HepG2 (cell line): ENCODE measurements around the gene ATP2B2. TPM values are rescaled to one million over a fixed set of nuclear protein-coding genes. Genes with fewer than 3 reads are reported as not detected.

ENCODE experiments used
- ASH2L ChIP-seq: fragments of 300-600, 200-600 bp; sonication (generic); IDR thresholded peaks from 2 replicates; pipeline ENCODE4 v1.7.0; 2017; ENCODE audit warnings: low read depth, mild to moderate bottlenecking, moderate library complexity, mixed read lengths, low read length; ENCODE audit not compliant: insufficient read length
- BHLHE40 ChIP-seq: IDR thresholded peaks from 2 replicates; pipeline ENCODE4 v1.6.1; 2011; ENCODE audit warnings: low read length, improper control_type of control experiment
- MED8 ChIP-seq: sonication (generic); formaldehyde crosslinking; IDR thresholded peaks from 2 replicates; pipeline ENCODE4 v1.8.1; 2023; ENCODE audit warnings: mild to moderate bottlenecking, missing genetic modification reagents; ENCODE audit not compliant: insufficient replicate concordance
- NFATC3 ChIP-seq: sonication (generic); formaldehyde crosslinking; IDR thresholded peaks from 2 replicates; pipeline ENCODE4 v1.5.1; 2020; ENCODE audit warnings: mild to moderate bottlenecking, missing genetic modification reagents
- POLR2AphosphoS2 ChIP-seq: IDR thresholded peaks from 2 replicates; pipeline ENCODE4 v1.6.1; 2011; ENCODE audit warnings: low read depth, low read length, improper control_type of control experiment
- POLR2AphosphoS5 ChIP-seq: IDR thresholded peaks from 2 replicates; pipeline ENCODE4 v1.6.1; 2012; ENCODE audit warnings: low read depth, low read length
- SP1 ChIP-seq, 2 experiments: fragments of 450-650 bp in 1 of 2; sonication (generic) in 1 of 2; formaldehyde crosslinking in 1 of 2; IDR thresholded peaks; 2 replicates each; pipeline versions ENCODE4 v1.4.0 to v1.6.1; 2016 to 2020; ENCODE audit warnings: missing genetic modification reagents in 1 of 2
- U2AF1 ChIP-seq: fragments of 200-400 bp; formaldehyde crosslinking; optimal IDR thresholded peaks from 2 replicates; pipeline ENCODE3; 2017; ENCODE audit warnings: mild to moderate bottlenecking, low read depth, low read length
- ZNF264 ChIP-seq: sonication (generic); formaldehyde crosslinking; IDR thresholded peaks from 2 replicates; pipeline ENCODE4 v1.4.0; 2020; ENCODE audit warnings: missing genetic modification reagents
- ZNF33B ChIP-seq: sonication (generic); formaldehyde crosslinking; IDR thresholded peaks from 2 replicates; pipeline ENCODE4 v1.5.1; 2020; ENCODE audit warnings: mild to moderate bottlenecking, missing genetic modification reagents
- ZNF550 ChIP-seq: sonication (generic); formaldehyde crosslinking; IDR thresholded peaks from 2 replicates; pipeline ENCODE4 v1.4.0; 2020; ENCODE audit warnings: mild to moderate bottlenecking, missing genetic modification reagents, borderline replicate concordance
- ZNF672 ChIP-seq: sonication (generic); formaldehyde crosslinking; IDR thresholded peaks from 2 replicates; pipeline ENCODE4 v1.8.1; 2022; ENCODE audit warnings: missing genetic modification reagents
- polyA plus RNA-seq, 8 experiments: library from polyadenylated mRNA; depleted of rRNA in 3 of 8; stranded (reverse) in 7 of 8; unstranded in 1 of 8; fragments of >200 nt; fragmentation: Illumina TruSeq in 4 of 8; extraction: Trizol in 4 of 8; gene quantifications; 2 replicates each; pipeline versions ENCODE4 v1.2.1 to v1.2.3, GENCODE V29; 2011 to 2016; ENCODE audit warnings: low read depth in 4 of 8, missing spikeins in 1 of 8, mixed read lengths in 1 of 8; ENCODE audit not compliant: insufficient read depth in 1 of 8
- total RNA-seq, 5 experiments: library from RNA; depleted of rRNA; stranded (reverse); fragments of >200 nt; fragmentation: Illumina TruSeq; extraction: Trizol; gene quantifications; 2 replicates each; pipeline ENCODE4 v1.2.3, GENCODE V29; 2016; ENCODE audit warnings: low read depth in 1 of 5
- TF ChIP-seq, protein P1 (sequence below): sonication (generic); formaldehyde crosslinking; IDR thresholded peaks from 2 replicates; pipeline ENCODE4 v1.8.1; 2023; ENCODE audit warnings: mild to moderate bottlenecking, missing genetic modification reagents, borderline replicate concordance
- TF ChIP-seq, protein P2 (sequence below): IDR thresholded peaks from 2 replicates; pipeline ENCODE4 v1.6.1; 2012; ENCODE audit warnings: inconsistent platforms
- TF ChIP-seq, protein P3 (sequence below): conservative IDR thresholded peaks from 2 replicates; pipeline ENCODE4 v1.6.1; 2018; ENCODE audit warnings: missing genetic modification reagents
- TF ChIP-seq, protein P4 (sequence below): sonication (generic); formaldehyde crosslinking; conservative IDR thresholded peaks from 2 replicates; pipeline ENCODE4 v1.8.1; 2023; ENCODE audit warnings: missing genetic modification reagents
- TF ChIP-seq, protein P5 (sequence below): IDR thresholded peaks from 2 replicates; pipeline ENCODE4 v1.6.1; 2016; ENCODE audit warnings: mild to moderate bottlenecking
- TF ChIP-seq, protein P6 (sequence below): sonication (generic); formaldehyde crosslinking; IDR thresholded peaks from 2 replicates; pipeline ENCODE4 v1.5.1; 2020; ENCODE audit warnings: missing genetic modification reagents, mild to moderate bottlenecking, borderline replicate concordance
- TF ChIP-seq, protein P7 (sequence below): sonication (generic); formaldehyde crosslinking; IDR thresholded peaks from 2 replicates; pipeline ENCODE4 v1.5.1; 2020; ENCODE audit warnings: missing genetic modification reagents, mild to moderate bottlenecking, borderline replicate concordance
- TF ChIP-seq, protein P8 (sequence below): IDR thresholded peaks from 2 replicates; pipeline ENCODE4 v1.6.1; 2016; ENCODE audit warnings: missing biosample characterization, missing genetic modification reagents, low read depth

ATP2B2 gene
- total and polyA plus RNA-seq, 2 of the 13 experiments (the other 11 are each of a cell fraction or from before 2014, with no cell fraction given) = 1.5 to 2.3 TPM

DNA sequence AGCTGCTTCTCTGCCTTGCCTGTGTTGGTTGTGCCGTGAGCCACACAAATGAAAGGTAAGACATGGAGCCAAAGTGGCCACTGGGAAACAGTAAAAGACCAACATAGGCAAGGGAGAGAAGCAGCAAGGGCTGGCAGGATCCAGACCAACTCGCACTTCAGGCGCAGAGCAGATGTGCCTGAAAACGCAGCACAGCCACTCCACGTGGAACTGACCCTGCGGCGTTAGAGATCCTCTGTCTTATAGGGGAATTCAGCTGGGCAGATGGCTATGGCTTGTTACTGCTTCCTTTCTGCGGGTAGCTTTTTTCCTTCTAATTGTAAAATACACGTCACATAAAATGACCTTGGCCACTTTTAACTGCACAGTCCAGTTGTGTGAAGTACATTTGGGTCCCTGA is 202.3 kb downstream of the ATP2B2 start (continued):
- TF ChIP-seq MED8 (no peak), BHLHE40 (no peak), POLR2AphosphoS5 (no peak), ZNF33B (CRISPR knock-in tag) (no peak), NFATC3 (CRISPR knock-in tag) (no peak), ASH2L (no peak), ZNF550 (CRISPR knock-in tag) (no peak), SP1 (IDR thresholded peaks at IDR 0.05) (no peak), SP1 (CRISPR knock-in tag; IDR thresholded peaks at IDR 0.05) (no peak), POLR2AphosphoS2 (0 out of 2 replicates have a peak, but pooled peaks have one; percentile 9), ZNF672 (CRISPR knock-in tag) (no peak), U2AF1 (no peak), ZNF264 (CRISPR knock-in tag) (no peak)
- TF ChIP-seq, protein P1, sequence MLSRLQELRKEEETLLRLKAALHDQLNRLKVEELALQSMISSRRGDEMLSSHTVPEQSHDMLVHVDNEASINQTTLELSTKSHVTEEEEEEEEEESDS (CRISPR knock-in tag) = no peak
- TF ChIP-seq, protein P2, sequence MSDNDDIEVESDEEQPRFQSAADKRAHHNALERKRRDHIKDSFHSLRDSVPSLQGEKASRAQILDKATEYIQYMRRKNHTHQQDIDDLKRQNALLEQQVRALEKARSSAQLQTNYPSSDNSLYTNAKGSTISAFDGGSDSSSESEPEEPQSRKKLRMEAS = no peak
- TF ChIP-seq, protein P3, sequence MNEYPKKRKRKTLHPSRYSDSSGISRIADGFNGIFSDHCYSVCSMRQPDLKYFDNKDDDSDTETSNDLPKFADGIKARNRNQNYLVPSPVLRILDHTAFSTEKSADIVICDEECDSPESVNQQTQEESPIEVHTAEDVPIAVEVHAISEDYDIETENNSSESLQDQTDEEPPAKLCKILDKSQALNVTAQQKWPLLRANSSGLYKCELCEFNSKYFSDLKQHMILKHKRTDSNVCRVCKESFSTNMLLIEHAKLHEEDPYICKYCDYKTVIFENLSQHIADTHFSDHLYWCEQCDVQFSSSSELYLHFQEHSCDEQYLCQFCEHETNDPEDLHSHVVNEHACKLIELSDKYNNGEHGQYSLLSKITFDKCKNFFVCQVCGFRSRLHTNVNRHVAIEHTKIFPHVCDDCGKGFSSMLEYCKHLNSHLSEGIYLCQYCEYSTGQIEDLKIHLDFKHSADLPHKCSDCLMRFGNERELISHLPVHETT (CRISPR knock-in tag) = no peak
- TF ChIP-seq, protein P4, sequence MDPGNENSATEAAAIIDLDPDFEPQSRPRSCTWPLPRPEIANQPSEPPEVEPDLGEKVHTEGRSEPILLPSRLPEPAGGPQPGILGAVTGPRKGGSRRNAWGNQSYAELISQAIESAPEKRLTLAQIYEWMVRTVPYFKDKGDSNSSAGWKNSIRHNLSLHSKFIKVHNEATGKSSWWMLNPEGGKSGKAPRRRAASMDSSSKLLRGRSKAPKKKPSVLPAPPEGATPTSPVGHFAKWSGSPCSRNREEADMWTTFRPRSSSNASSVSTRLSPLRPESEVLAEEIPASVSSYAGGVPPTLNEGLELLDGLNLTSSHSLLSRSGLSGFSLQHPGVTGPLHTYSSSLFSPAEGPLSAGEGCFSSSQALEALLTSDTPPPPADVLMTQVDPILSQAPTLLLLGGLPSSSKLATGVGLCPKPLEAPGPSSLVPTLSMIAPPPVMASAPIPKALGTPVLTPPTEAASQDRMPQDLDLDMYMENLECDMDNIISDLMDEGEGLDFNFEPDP (CRISPR knock-in tag) = no peak
- TF ChIP-seq, protein P5, sequence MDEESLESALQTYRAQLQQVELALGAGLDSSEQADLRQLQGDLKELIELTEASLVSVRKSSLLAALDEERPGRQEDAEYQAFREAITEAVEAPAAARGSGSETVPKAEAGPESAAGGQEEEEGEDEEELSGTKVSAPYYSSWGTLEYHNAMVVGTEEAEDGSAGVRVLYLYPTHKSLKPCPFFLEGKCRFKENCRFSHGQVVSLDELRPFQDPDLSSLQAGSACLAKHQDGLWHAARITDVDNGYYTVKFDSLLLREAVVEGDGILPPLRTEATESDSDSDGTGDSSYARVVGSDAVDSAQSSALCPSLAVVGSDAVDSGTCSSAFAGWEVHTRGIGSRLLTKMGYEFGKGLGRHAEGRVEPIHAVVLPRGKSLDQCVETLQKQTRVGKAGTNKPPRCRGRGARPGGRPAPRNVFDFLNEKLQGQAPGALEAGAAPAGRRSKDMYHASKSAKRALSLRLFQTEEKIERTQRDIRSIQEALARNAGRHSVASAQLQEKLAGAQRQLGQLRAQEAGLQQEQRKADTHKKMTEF (CRISPR knock-in tag) = no peak
- TF ChIP-seq, protein P6, sequence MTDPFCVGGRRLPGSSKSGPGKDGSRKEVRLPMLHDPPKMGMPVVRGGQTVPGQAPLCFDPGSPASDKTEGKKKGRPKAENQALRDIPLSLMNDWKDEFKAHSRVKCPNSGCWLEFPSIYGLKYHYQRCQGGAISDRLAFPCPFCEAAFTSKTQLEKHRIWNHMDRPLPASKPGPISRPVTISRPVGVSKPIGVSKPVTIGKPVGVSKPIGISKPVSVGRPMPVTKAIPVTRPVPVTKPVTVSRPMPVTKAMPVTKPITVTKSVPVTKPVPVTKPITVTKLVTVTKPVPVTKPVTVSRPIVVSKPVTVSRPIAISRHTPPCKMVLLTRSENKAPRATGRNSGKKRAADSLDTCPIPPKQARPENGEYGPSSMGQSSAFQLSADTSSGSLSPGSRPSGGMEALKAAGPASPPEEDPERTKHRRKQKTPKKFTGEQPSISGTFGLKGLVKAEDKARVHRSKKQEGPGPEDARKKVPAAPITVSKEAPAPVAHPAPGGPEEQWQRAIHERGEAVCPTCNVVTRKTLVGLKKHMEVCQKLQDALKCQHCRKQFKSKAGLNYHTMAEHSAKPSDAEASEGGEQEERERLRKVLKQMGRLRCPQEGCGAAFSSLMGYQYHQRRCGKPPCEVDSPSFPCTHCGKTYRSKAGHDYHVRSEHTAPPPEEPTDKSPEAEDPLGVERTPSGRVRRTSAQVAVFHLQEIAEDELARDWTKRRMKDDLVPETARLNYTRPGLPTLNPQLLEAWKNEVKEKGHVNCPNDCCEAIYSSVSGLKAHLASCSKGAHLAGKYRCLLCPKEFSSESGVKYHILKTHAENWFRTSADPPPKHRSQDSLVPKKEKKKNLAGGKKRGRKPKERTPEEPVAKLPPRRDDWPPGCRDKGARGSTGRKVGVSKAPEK (CRISPR knock-in tag) = no peak
- TF ChIP-seq, protein P7, sequence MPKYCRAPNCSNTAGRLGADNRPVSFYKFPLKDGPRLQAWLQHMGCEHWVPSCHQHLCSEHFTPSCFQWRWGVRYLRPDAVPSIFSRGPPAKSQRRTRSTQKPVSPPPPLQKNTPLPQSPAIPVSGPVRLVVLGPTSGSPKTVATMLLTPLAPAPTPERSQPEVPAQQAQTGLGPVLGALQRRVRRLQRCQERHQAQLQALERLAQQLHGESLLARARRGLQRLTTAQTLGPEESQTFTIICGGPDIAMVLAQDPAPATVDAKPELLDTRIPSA = no peak
- TF ChIP-seq, protein P8, sequence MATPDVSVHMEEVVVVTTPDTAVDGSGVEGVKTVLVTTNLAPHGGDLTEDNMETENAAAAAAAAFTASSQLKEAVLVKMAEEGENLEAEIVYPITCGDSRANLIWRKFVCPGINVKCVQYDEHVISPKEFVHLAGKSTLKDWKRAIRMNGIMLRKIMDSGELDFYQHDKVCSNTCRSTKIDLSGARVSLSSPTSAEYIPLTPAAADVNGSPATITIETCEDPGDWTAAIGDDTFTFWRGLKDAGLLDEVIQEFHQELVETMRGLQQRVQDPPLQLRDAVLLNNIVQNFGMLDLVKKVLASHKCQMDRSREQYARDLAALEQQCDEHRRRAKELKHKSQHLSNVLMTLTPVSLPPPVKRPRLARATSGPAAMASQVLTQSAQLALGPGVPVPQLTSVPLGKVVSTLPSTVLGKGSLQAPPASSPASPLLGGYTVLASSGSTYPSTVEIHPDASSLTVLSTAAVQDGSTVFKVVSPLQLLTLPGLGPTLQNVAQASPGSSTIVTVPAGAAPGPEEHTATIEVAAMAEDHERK = no peak
